H9 (cell line): ENCODE measurements around the gene PXDN. TPM values are rescaled to one million over a fixed set of nuclear protein-coding genes. Genes with fewer than 3 reads are reported as not detected.
A peak's percentile ranks its signal among the peaks of the same experiment; 100 is the strongest.

Source experiments
- DNase-seq: peaks from one replicate; pipeline ENCODE4 v3.0.0-alpha.2; 2017
- H2AFZ ChIP-seq: one replicate; pipeline ENCODE4 v1.6.1; 2013; ENCODE audit warnings: mild to moderate bottlenecking, low read length, control low read depth, moderate library complexity
- H2AK5ac ChIP-seq: 2 replicates; pipeline ENCODE4 v1.6.1; 2013; ENCODE audit warnings: low read length, control low read depth, mixed read lengths; ENCODE audit not compliant: insufficient read length
- H2BK120ac ChIP-seq: one replicate; pipeline ENCODE4 v1.6.1; 2013; ENCODE audit warnings: low read depth, mild to moderate bottlenecking, low read length, control low read depth, inconsistent platforms; ENCODE audit not compliant: poor library complexity, severe bottlenecking
- H2BK12ac ChIP-seq: 2 replicates; pipeline ENCODE4 v1.6.1; 2013; ENCODE audit warnings: low read length, control low read depth, mixed read lengths, low read depth; ENCODE audit not compliant: insufficient read length
- H2BK15ac ChIP-seq: 2 replicates; pipeline ENCODE4 v1.6.1; 2013; ENCODE audit warnings: low read depth, low read length, control low read depth
- H2BK20ac ChIP-seq: one replicate; pipeline ENCODE4 v1.6.1; 2013; ENCODE audit warnings: low read depth, mild to moderate bottlenecking, low read length, control low read depth, inconsistent platforms; ENCODE audit not compliant: poor library complexity, severe bottlenecking
- H2BK5ac ChIP-seq: 2 replicates; pipeline ENCODE4 v1.6.1; 2013; ENCODE audit warnings: low read length, control low read depth, mixed read lengths; ENCODE audit not compliant: insufficient read length
- H3K14ac ChIP-seq: 2 replicates; pipeline ENCODE4 v1.6.1; 2013; ENCODE audit warnings: low read length, control low read depth; ENCODE audit not compliant: insufficient read depth
- H3K18ac ChIP-seq: 2 replicates; pipeline ENCODE4 v1.6.1; 2013; ENCODE audit warnings: low read depth, mild to moderate bottlenecking, mixed read lengths, low read length, control low read depth; ENCODE audit not compliant: insufficient read length
- H3K23ac ChIP-seq: 2 replicates; pipeline ENCODE4 v1.6.1; 2013; ENCODE audit warnings: low read length, control low read depth, mixed read lengths, low read depth; ENCODE audit not compliant: insufficient read length
- H3K23me2 ChIP-seq: 2 replicates; pipeline ENCODE4 v1.6.1; 2013; ENCODE audit warnings: low read depth, mild to moderate bottlenecking, mixed read lengths, low read length, control low read depth; ENCODE audit not compliant: insufficient read length, poor library complexity, severe bottlenecking
- H3K27ac ChIP-seq: 2 replicates; pipeline ENCODE4 v1.5.1; 2013; ENCODE audit warnings: low read length, control low read depth, mixed read lengths, low read depth; ENCODE audit not compliant: insufficient read length
- H3K27me3 ChIP-seq: 2 replicates; pipeline ENCODE4 v1.6.1; 2013; ENCODE audit warnings: low read length, control low read depth, inconsistent platforms; ENCODE audit not compliant: insufficient read depth
- H3K4ac ChIP-seq: 2 replicates; pipeline ENCODE4 v1.6.1; 2013; ENCODE audit warnings: low read depth, mild to moderate bottlenecking, control low read depth, inconsistent platforms, low read length, moderate library complexity
- H3K4me1 ChIP-seq: 2 replicates; pipeline ENCODE4 v1.6.1; 2013; ENCODE audit warnings: low read length, control low read depth, inconsistent platforms; ENCODE audit not compliant: insufficient read depth
- H3K4me2 ChIP-seq: 2 replicates; pipeline ENCODE4 v1.6.1; 2013; ENCODE audit warnings: low read length, control low read depth, mixed read lengths; ENCODE audit not compliant: insufficient read length, insufficient read depth
- H3K56ac ChIP-seq: 2 replicates; pipeline ENCODE4 v1.6.1; 2013; ENCODE audit warnings: low read depth, mild to moderate bottlenecking, mixed read lengths, low read length, control low read depth; ENCODE audit not compliant: insufficient read length
- H3K79me1 ChIP-seq: 2 replicates; pipeline ENCODE4 v1.6.1; 2013; ENCODE audit warnings: low read depth, mild to moderate bottlenecking, moderate library complexity, low read length, control low read depth, inconsistent platforms; ENCODE audit not compliant: insufficient read depth, poor library complexity, severe bottlenecking
- H3K79me2 ChIP-seq: 2 replicates; pipeline ENCODE4 v1.6.1; 2013; ENCODE audit warnings: low read length, control low read depth, inconsistent platforms; ENCODE audit not compliant: insufficient read depth
- H3K9ac ChIP-seq: 2 replicates; pipeline ENCODE4 v1.6.1; 2013; ENCODE audit warnings: low read length, control low read depth, mixed read lengths; ENCODE audit not compliant: insufficient read length; ENCODE audit errors: extremely low read depth
- H3K9me3 ChIP-seq: one replicate; pipeline ENCODE4 v1.6.1; 2013; ENCODE audit warnings: low read depth, low read length, inconsistent platforms; ENCODE audit not compliant: control insufficient read depth
- H3T11ph ChIP-seq: one replicate; pipeline ENCODE4 v1.6.1; 2013; ENCODE audit warnings: mild to moderate bottlenecking, low read length, control low read depth, inconsistent platforms
- H4K20me1 ChIP-seq: one replicate; pipeline ENCODE4 v1.6.1; 2013; ENCODE audit not compliant: control insufficient read depth, insufficient read length, insufficient read depth
- H4K5ac ChIP-seq: 2 replicates; pipeline ENCODE4 v1.6.1; 2013; ENCODE audit warnings: low read depth, mild to moderate bottlenecking, mixed read lengths, low read length, control low read depth; ENCODE audit not compliant: insufficient read length
- H4K8ac ChIP-seq: replicated peaks from 2 replicates; pipeline ENCODE4 v1.6.1; 2013; ENCODE audit warnings: low read length, control low read depth, mixed read lengths, low read depth; ENCODE audit not compliant: insufficient read length
- H4K91ac ChIP-seq: 2 replicates; pipeline ENCODE4 v1.6.1; 2013; ENCODE audit warnings: low read depth, mild to moderate bottlenecking, moderate library complexity, mixed read lengths, low read length, control low read depth; ENCODE audit not compliant: insufficient read length
- H3K27ac Mint-ChIP-seq, 3 experiments: 2 replicates in 2 of 3; 3 replicates in 1 of 3; pipeline ENCODE4 v1.8.0; 2020 to 2021; ENCODE audit warnings: mixed read lengths in 3 of 3, mild to moderate bottlenecking in 1 of 3, moderate library complexity in 1 of 3
- H3K27me3 Mint-ChIP-seq: 2 replicates; pipeline ENCODE4 v1.8.0; 2021; ENCODE audit warnings: low read depth, mild to moderate bottlenecking, moderate library complexity, mixed read lengths
- H3K36me3 Mint-ChIP-seq, 3 experiments: 2 replicates in 2 of 3; 3 replicates in 1 of 3; pipeline ENCODE4 v1.8.0; 2020 to 2021; ENCODE audit warnings: low read depth in 3 of 3, mixed read lengths in 3 of 3; ENCODE audit not compliant: insufficient read depth in 1 of 3
- H3K4me1 Mint-ChIP-seq, 2 experiments: 2 replicates each; pipeline ENCODE4 v1.8.0; 2020; ENCODE audit warnings: mixed read lengths in 2 of 2
- H3K4me3 Mint-ChIP-seq, 2 experiments: 2 replicates in 1 of 2; 3 replicates in 1 of 2; pipeline ENCODE4 v1.8.0; 2020 to 2021; ENCODE audit warnings: mild to moderate bottlenecking in 2 of 2, mixed read lengths in 2 of 2, moderate library complexity in 1 of 2
- H3K9me3 Mint-ChIP-seq, 2 experiments: 2 replicates in 1 of 2; 3 replicates in 1 of 2; pipeline ENCODE4 v1.8.0; 2020; ENCODE audit warnings: mild to moderate bottlenecking in 2 of 2, mixed read lengths in 2 of 2, moderate library complexity in 1 of 2
- CTCF ChIP-seq: fragments of 200-600 bp; sonication (generic); conservative IDR thresholded peaks from 3 replicates; pipeline ENCODE4 v1.8.0; 2021; ENCODE audit warnings: antibody characterized with exemption, mild to moderate bottlenecking
- WGBS: extraction: QIAGEN DNeasy Blood & Tissue Kit; methylation state at CpG from one replicate; pipeline ENCODE4 v1.1.7; 2013; ENCODE audit warnings: missing lambda C conversion rate, low lambda C conversion rate, mixed read lengths; ENCODE audit not compliant: insufficient read length; ENCODE audit errors: extremely low coverage; 5-methylcytosine and 5-hydroxymethylcytosine counted together
- total RNA-seq: library from RNA; stranded (reverse); gene quantifications from 2 replicates; pipeline ENCODE4 v1.2.1, GENCODE V29; 2021

PXDN gene
- total RNA-seq, 1 experiment from 2014 or later = 146 TPM

- no peaks in the 10 kb centered on the region for H3K27me3 Mint-ChIP-seq
- peaks cover 6 to 8% of the 10 kb centered on the region in 2 experiments for H3K4me1 Mint-ChIP-seq
- H3K18ac ChIP-seq = no peak overlapping the region
- H3K27ac Mint-ChIP-seq = peak overlapping the region in 1 of 3 experiments; percentile 26; a peak in 3 of 7 replicates
- no peak overlapping the region for H2AFZ ChIP-seq
- no peak overlapping the region for H3K56ac ChIP-seq
- no peak overlapping the region for H3K9ac ChIP-seq
- no peak overlapping the region for H2BK5ac ChIP-seq
- H3K14ac ChIP-seq = no peak overlapping the region
- WGBS = no CpG with 5 or more reads among the region's 13 CpGs
- H4K8ac ChIP-seq = no peak overlapping the region
- H4K20me1 ChIP-seq = no peaks in the 10 kb centered on the region
- no peak for TF ChIP-seq CTCF
- H4K5ac ChIP-seq = no peak overlapping the region
- H2BK120ac ChIP-seq = no peak overlapping the region
- DNase-seq = no peak
- no peaks in the 10 kb centered on the region for H3K79me1 ChIP-seq
- H3T11ph ChIP-seq = no peak overlapping the region
- peaks cover 17 to 75% (median 56%) of the 10 kb centered on the region in 3 experiments for H3K36me3 Mint-ChIP-seq
- H3K4me1 ChIP-seq = no peaks in the 10 kb centered on the region
- H3K4me3 Mint-ChIP-seq = no peak overlapping the region; a peak in 1 of 5 replicates
- H3K23ac ChIP-seq = no peak overlapping the region
- no peaks in the 10 kb centered on the region for H3K9me3 ChIP-seq
- H3K9me3 Mint-ChIP-seq = no peaks in the 10 kb centered on the region
- no peak overlapping the region for H4K91ac ChIP-seq
- no peak overlapping the region for H2BK15ac ChIP-seq
- no peak overlapping the region for H3K27ac ChIP-seq
- no peaks in the 10 kb centered on the region for H3K79me2 ChIP-seq
- no peak overlapping the region for H2AK5ac ChIP-seq
- no peak overlapping the region for H3K4me2 ChIP-seq
- H3K27me3 ChIP-seq = no peaks in the 10 kb centered on the region
- no peak overlapping the region for H3K4ac ChIP-seq
- H2BK20ac ChIP-seq = no peak overlapping the region
- H2BK12ac ChIP-seq = no peak overlapping the region
- no peaks in the 10 kb centered on the region for H3K23me2 ChIP-seq
Measured at GRCh38 chr2:1636791-1637415, 107.4 kb downstream of the PXDN start.
